Esophagus squamous epithelium (tissue), 4 donors: ENCODE measurements around the gene ZNF202.

ENCODE experiments used
- POLR2A ChIP-seq, 4 donors: fragments of 450-650 bp; IDR thresholded peaks; one replicate each; pipeline ENCODE4 v1.6.1; 2017; ENCODE audit warnings: antibody characterized with exemption in 4 of 4, mild to moderate bottlenecking in 4 of 4, moderate library complexity in 3 of 4
- TF ChIP-seq, protein P1 (sequence below), 6 experiments: fragments of 450-650 bp in 4 of 6; fragments of 200-600 bp in 2 of 6; sonication (generic) in 2 of 6; IDR thresholded peaks; one replicate each; pipeline ENCODE4 v1.5.1; 2016 to 2019; ENCODE audit warnings: antibody characterized with exemption in 6 of 6, mild to moderate bottlenecking in 4 of 6, moderate library complexity in 4 of 6

DNA sequence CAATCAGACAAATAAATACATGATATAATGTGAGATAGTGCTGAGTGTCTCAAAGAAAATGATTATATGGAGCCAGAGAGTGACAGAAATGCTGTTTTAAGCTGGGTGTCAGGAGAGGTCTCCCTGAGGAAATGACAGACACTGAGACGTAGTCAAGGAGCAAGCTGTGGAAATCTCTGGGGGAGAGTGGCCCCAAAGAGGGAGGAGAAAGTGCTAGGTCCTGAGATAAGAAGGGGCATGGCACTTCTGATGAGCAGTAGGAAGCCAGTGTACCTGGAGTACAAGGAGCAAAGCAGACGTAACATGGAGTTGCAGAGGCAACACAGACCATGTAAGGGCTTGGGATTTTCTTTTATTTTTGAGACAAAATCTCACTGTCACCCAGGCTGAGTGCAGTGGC, 38.8 kb downstream of the ZNF202 start:
- TF ChIP-seq, protein P1, sequence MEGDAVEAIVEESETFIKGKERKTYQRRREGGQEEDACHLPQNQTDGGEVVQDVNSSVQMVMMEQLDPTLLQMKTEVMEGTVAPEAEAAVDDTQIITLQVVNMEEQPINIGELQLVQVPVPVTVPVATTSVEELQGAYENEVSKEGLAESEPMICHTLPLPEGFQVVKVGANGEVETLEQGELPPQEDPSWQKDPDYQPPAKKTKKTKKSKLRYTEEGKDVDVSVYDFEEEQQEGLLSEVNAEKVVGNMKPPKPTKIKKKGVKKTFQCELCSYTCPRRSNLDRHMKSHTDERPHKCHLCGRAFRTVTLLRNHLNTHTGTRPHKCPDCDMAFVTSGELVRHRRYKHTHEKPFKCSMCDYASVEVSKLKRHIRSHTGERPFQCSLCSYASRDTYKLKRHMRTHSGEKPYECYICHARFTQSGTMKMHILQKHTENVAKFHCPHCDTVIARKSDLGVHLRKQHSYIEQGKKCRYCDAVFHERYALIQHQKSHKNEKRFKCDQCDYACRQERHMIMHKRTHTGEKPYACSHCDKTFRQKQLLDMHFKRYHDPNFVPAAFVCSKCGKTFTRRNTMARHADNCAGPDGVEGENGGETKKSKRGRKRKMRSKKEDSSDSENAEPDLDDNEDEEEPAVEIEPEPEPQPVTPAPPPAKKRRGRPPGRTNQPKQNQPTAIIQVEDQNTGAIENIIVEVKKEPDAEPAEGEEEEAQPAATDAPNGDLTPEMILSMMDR (IDR thresholded peaks at IDR 0.05): no peak
- TF ChIP-seq POLR2A (IDR thresholded peaks at IDR 0.05): no peak
